HepG2 (cell line): ENCODE results near the gene ANKRD66. TPM values are rescaled to one million over a fixed set of nuclear protein-coding genes. Genes with fewer than 3 reads are reported as not detected.

Experiments
- ATAC-seq: fragments of 200-7000 bp; cut with Tn5 transposase; 3 replicates; pipeline ENCODE4 v1.9.1; 2020; ENCODE audit warnings: mild to moderate bottlenecking, moderate library complexity
- BruUV-seq: library from RNA; stranded (reverse); fragments of 400-500 nt; replicated peaks from 2 replicates; lab custom pipeline; 2021; lab: Mats Ljungman, UMichigan
- CTCF ChIA-PET: fragments of 300-600 bp; formaldehyde crosslinking; extraction: SDS; loops from one replicate; lab custom pipeline; 2021; ENCODE audit warnings: low total read pairs, inconsistent platforms, low intra/inter-chr PET ratio; lab: Yijun Ruan, JAX
- POLR2A ChIA-PET: fragments of 350-600 bp; sonication (Branson Sonifier 250); formaldehyde crosslinking; loops from one replicate; lab custom pipeline; 2020; ENCODE audit warnings: antibody characterized with exemption, inconsistent platforms; lab: Yijun Ruan, JAX
- DNase-seq: peaks from one replicate; pipeline ENCODE4 v3.0.0-alpha.2; 2015; ENCODE audit warnings: low spot score
- FAIRE-seq: peaks from 3 replicates; lab custom pipeline; 2011; peaks lifted over from hg19 to GRCh38; lab: Jason Lieb, UNC
- H2AFZ ChIP-seq: one replicate; pipeline ENCODE4 v1.6.1; 2011; ENCODE audit warnings: low read length, inconsistent platforms
- H3K27ac ChIP-seq: fragments of 300-600 bp; 3 replicates; pipeline ENCODE4 v1.8.0; 2011; ENCODE audit warnings: mixed run types, mild to moderate bottlenecking, mixed read lengths, low read length, inconsistent platforms; ENCODE audit not compliant: insufficient read depth; ENCODE audit errors: extremely low read length
- H3K27me3 ChIP-seq, 2 experiments: fragments of 200-600 bp in 1 of 2; 2 replicates in 1 of 2; 3 replicates in 1 of 2; pipeline versions ENCODE4 v1.6.0 to v1.8.0; 2011; ENCODE audit warnings: low read length in 2 of 2, mild to moderate bottlenecking in 2 of 2, moderate library complexity in 2 of 2, inconsistent platforms in 1 of 2; ENCODE audit not compliant: insufficient read depth in 2 of 2, control insufficient read depth in 1 of 2
- H3K36me3 ChIP-seq, 2 experiments: fragments of 200-600 bp in 1 of 2; replicated peaks in 1 of 2; 2 replicates in 1 of 2; 3 replicates in 1 of 2; pipeline versions ENCODE4 v1.5.1 to v1.8.0; 2011; ENCODE audit warnings: low read length in 2 of 2, inconsistent platforms in 1 of 2; ENCODE audit not compliant: insufficient read depth in 2 of 2, control insufficient read depth in 1 of 2
- H3K4me1 ChIP-seq: 2 replicates; pipeline ENCODE4 v1.5.1; 2012; ENCODE audit warnings: low read length, inconsistent platforms; ENCODE audit not compliant: insufficient read depth
- H3K4me2 ChIP-seq: 2 replicates; pipeline ENCODE4 v1.6.0; 2011; ENCODE audit warnings: low read depth, low read length, inconsistent platforms
- H3K4me3 ChIP-seq, 3 experiments: fragments of 200-600 bp in 1 of 3; sonication (generic), shearing (Covaris generic) in 1 of 3; replicated peaks in 1 of 3; 2 replicates each; pipeline ENCODE4 v1.5.1; 2011 to 2016; ENCODE audit warnings: low read length in 3 of 3, inconsistent platforms in 2 of 3, low read depth in 2 of 3, mild to moderate bottlenecking in 2 of 3, control low read depth in 1 of 3, mixed read lengths in 1 of 3; ENCODE audit not compliant: insufficient read depth in 1 of 3
- H3K79me2 ChIP-seq: one replicate; pipeline ENCODE4 v1.6.1; 2011; ENCODE audit warnings: low read length, inconsistent platforms; ENCODE audit not compliant: insufficient read depth
- H3K9ac ChIP-seq: 2 replicates; pipeline ENCODE4 v1.6.0; 2011; ENCODE audit warnings: mild to moderate bottlenecking, low read depth, low read length, inconsistent platforms; ENCODE audit not compliant: insufficient read depth
- H3K9me3 ChIP-seq: 2 replicates; pipeline ENCODE4 v1.5.1; 2012; ENCODE audit warnings: mild to moderate bottlenecking, low read length
- H4K20me1 ChIP-seq: 2 replicates; pipeline ENCODE4 v1.6.0; 2011; ENCODE audit warnings: inconsistent platforms, mild to moderate bottlenecking, low read length, moderate library complexity; ENCODE audit not compliant: insufficient read depth
- CSRNP1 ChIP-seq: sonication (generic); formaldehyde crosslinking; IDR thresholded peaks from 2 replicates; pipeline ENCODE4 v1.8.1; 2023; ENCODE audit warnings: mild to moderate bottlenecking, missing genetic modification reagents
- DBP ChIP-seq: sonication (generic); formaldehyde crosslinking; IDR thresholded peaks from 2 replicates; pipeline ENCODE4 v1.4.0; 2020; ENCODE audit warnings: missing genetic modification reagents; ENCODE audit errors: not compliant biosample characterization
- LCORL ChIP-seq, 2 experiments: fragments of 450-650 bp in 1 of 2; sonication (generic) in 1 of 2; formaldehyde crosslinking in 1 of 2; IDR thresholded peaks; 2 replicates each; pipeline versions ENCODE4 v1.5.0 to v1.6.1; 2017 to 2020; ENCODE audit warnings: antibody characterized with exemption in 1 of 2, missing genetic modification reagents in 1 of 2
- RBM39 ChIP-seq: fragments of 200-400 bp; formaldehyde crosslinking; IDR thresholded peaks from one replicate; pipeline ENCODE4 v1.6.1; 2018; ENCODE audit warnings: antibody characterized with exemption, mild to moderate bottlenecking, low read depth, low read length; ENCODE audit not compliant: poor library complexity, severe bottlenecking
- TCF7 ChIP-seq: sonication (generic); IDR thresholded peaks from 2 replicates; pipeline ENCODE4 v1.6.1; 2016; ENCODE audit warnings: antibody characterized with exemption, low read depth
- ZNF614 ChIP-seq: IDR thresholded peaks from 2 replicates; pipeline ENCODE4 v1.6.1; 2018; ENCODE audit warnings: missing biosample characterization, missing genetic modification reagents, inconsistent platforms, borderline replicate concordance
- WGBS: methylation state at CpG from one replicate; pipeline ENCODE4 v1.1.6; 2017; ENCODE audit warnings: low lambda C conversion rate; 5-methylcytosine and 5-hydroxymethylcytosine counted together
- in situ Hi-C: cut with HindIII; loops from 2 replicates; pipeline ENCODE4 v1.10.0; 2017; ENCODE audit warnings: low pct_unique_long_range_greater_than_20kb; ENCODE audit not compliant: extremely low pct_ligation_motif_present
- intact Hi-C: fragments of 100-400 bp; cut with micrococcal nuclease; formaldehyde crosslinking; loops from one replicate; pipeline ENCODE4 v1.10.0; 2022; ENCODE audit not compliant: unreplicated experiment
- polyA plus RNA-seq, 8 experiments: library from polyadenylated mRNA; depleted of rRNA in 3 of 8; stranded (reverse) in 7 of 8; unstranded in 1 of 8; fragments of >200 nt; fragmentation: Illumina TruSeq in 4 of 8; extraction: Trizol in 4 of 8; gene quantifications; 2 replicates each; pipeline versions ENCODE4 v1.2.1 to v1.2.3, GENCODE V29; 2011 to 2016; ENCODE audit warnings: low read depth in 4 of 8, missing spikeins in 1 of 8, mixed read lengths in 1 of 8; ENCODE audit not compliant: insufficient read depth in 1 of 8
- total RNA-seq, 5 experiments: library from RNA; depleted of rRNA; stranded (reverse); fragments of >200 nt; fragmentation: Illumina TruSeq; extraction: Trizol; gene quantifications; 2 replicates each; pipeline ENCODE4 v1.2.3, GENCODE V29; 2016; ENCODE audit warnings: low read depth in 1 of 5

Gene ANKRD66
- total and polyA plus RNA-seq, 2 of the 13 experiments (the other 11 are each of a cell fraction or from before 2014, with no cell fraction given): not detected

GRCh38 chr6:46736906-46737305 lies 9.8 kb upstream of the ANKRD66 start:
- Histone ChIP-seq H3K27me3 (peaks cover 4 to 39% of the 10 kb centered on the region in 2 experiments; a peak in 4 of 5 replicates), H3K9me3 (no peaks in the 10 kb centered on the region), H3K79me2 (no peaks in the 10 kb centered on the region), H3K4me3 (no peak overlapping the region), H3K27ac (no peak overlapping the region), H2AFZ (no peak overlapping the region), H3K36me3 (no peaks in the 10 kb centered on the region), H4K20me1 (no peaks in the 10 kb centered on the region), H3K9ac (no peak overlapping the region), H3K4me1 (peaks cover 18% of the 10 kb centered on the region)
- in situ Hi-C loops: no loop called here
- ChIA-PET CTCF (no interaction called here), POLR2A (no interaction called here)
- BruUV-seq: no TSS peak
- FAIRE-seq (no peak), ATAC-seq (no peak), DNase-seq (no peak)
- intact Hi-C loops: no loop called here
- TF ChIP-seq LCORL (IDR thresholded peaks at IDR 0.05) (no peak), LCORL (CRISPR knock-in tag; IDR thresholded peaks at IDR 0.05) (no peak), RBM39 (no peak), TCF7 (no peak), CSRNP1 (CRISPR knock-in tag) (no peak), ZNF614 (no peak)
- TF ChIP-seq, all 625 proteins: peak for 0
- no peak overlapping the region for H3K4me2 ChIP-seq

GRCh38 chr6:46741482-46741881 lies 5.3 kb upstream of the ANKRD66 start:
- intact Hi-C loops (no loop called here), in situ Hi-C loops (no loop called here)
- ATAC-seq (no peak), DNase-seq (no peak), FAIRE-seq (peak; percentile 12)
- CTCF ChIA-PET: no interaction called here
- no peaks in the 10 kb centered on the region for H3K36me3 ChIP-seq
- H3K4me2 ChIP-seq: no peak overlapping the region
- no peak overlapping the region for H3K27ac ChIP-seq
- H3K4me1 ChIP-seq: no peaks in the 10 kb centered on the region
- peaks cover 0 to 8% of the 10 kb centered on the region in 2 experiments; a peak in 3 of 5 replicates for H3K27me3 ChIP-seq
- H3K79me2 ChIP-seq: no peaks in the 10 kb centered on the region
- POLR2A ChIA-PET: no interaction called here
- no peaks in the 10 kb centered on the region for H4K20me1 ChIP-seq
- H3K4me3 ChIP-seq: no peak overlapping the region
- BruUV-seq: no TSS peak
- no peak overlapping the region for H3K9ac ChIP-seq
- H2AFZ ChIP-seq: no peak overlapping the region
- no peaks in the 10 kb centered on the region for H3K9me3 ChIP-seq
- 22% methylated on average over 2 of the region's 2 CpGs for whole genome bisulfite sequencing
- TF ChIP-seq DBP: no peak
